COR-L47 (cell line): ENCODE results near the gene R3HDML.
A peak's percentile ranks its signal among the peaks of the same experiment; 100 is the strongest.

ENCODE experiments used
- DNase-seq: peaks from one replicate; lab custom pipeline; 2025; lab: John Stamatoyannopoulos, UW

R3HDML gene

GRCh38 chr20:44364068-44364467 lies 27.2 kb downstream of the R3HDML start:
- DNase-seq: no peak

GRCh38 chr20:44364780-44365179 lies 27.9 kb downstream of the R3HDML start:
- DNase-seq: no peak

GRCh38 chr20:44367746-44368145 lies 30.9 kb downstream of the R3HDML start:
- DNase-seq: no peak

- no peak for DNase-seq
Measured at GRCh38 chr20:44370639-44371218, 33.9 kb downstream of the R3HDML start.

GRCh38 chr20:44382641-44383040 lies 45.8 kb downstream of the R3HDML start:
- DNase-seq: no peak

- peak; percentile 59 for DNase-seq
Measured at GRCh38 chr20:44384423-44385027, 47.7 kb downstream of the R3HDML start.

GRCh38 chr20:44388466-44389023 lies 51.7 kb downstream of the R3HDML start:
- peak; percentile 30 for DNase-seq

GRCh38 chr20:44389871-44390270 lies 53.0 kb downstream of the R3HDML start:
- DNase-seq: no peak

- no peak for DNase-seq
Measured at GRCh38 chr20:44390280-44390679, 53.4 kb downstream of the R3HDML start.

GRCh38 chr20:44392088-44392775 lies 55.4 kb downstream of the R3HDML start:
- DNase-seq: no peak

GRCh38 chr20:44392776-44393607 lies 56.1 kb downstream of the R3HDML start:
- no peak for DNase-seq

GRCh38 chr20:44393608-44394451 lies 57.0 kb downstream of the R3HDML start:
- no peak for DNase-seq

GRCh38 chr20:44394452-44394701 lies 57.5 kb downstream of the R3HDML start:
- no peak for DNase-seq

GRCh38 chr20:44394702-44395460 lies 58.0 kb downstream of the R3HDML start:
- DNase-seq: no peak

GRCh38 chr20:44395461-44396340 lies 58.9 kb downstream of the R3HDML start:
- no peak for DNase-seq

GRCh38 chr20:44396369-44397130 lies 59.7 kb downstream of the R3HDML start:
- DNase-seq: no peak

- DNase-seq: no peak
Measured at GRCh38 chr20:44398335-44398734, 61.5 kb downstream of the R3HDML start.

GRCh38 chr20:44399446-44399845 lies 62.6 kb downstream of the R3HDML start:
- no peak for DNase-seq

- DNase-seq: no peak
Measured at GRCh38 chr20:44400671-44400969, 63.8 kb downstream of the R3HDML start.
